Esophagus muscularis mucosa (tissue), 4 donors: Measurements from ENCODE around the gene EIF4E. TPM values are rescaled to one million over a fixed set of nuclear protein-coding genes. Genes with fewer than 3 reads are reported as not detected.

Experiments
- DNase-seq: peaks from one replicate; pipeline ENCODE4 v3.0.0-alpha.2; 2017; ENCODE audit errors: extremely low spot score
- H3K27ac ChIP-seq, 4 donors: fragments of 200-600 bp; sonication (generic); replicated peaks in 1 of 4; 1 replicate in 3 of 4; 2 replicates in 1 of 4; pipeline ENCODE4 v1.5.1; 2016 to 2019; ENCODE audit warnings: mild to moderate bottlenecking in 1 of 4
- H3K27me3 ChIP-seq, 4 donors: fragments of 200-600 bp; sonication (generic); one replicate each; pipeline versions ENCODE4 v1.5.1 to v1.6.0; 2016 to 2019
- H3K36me3 ChIP-seq, 4 donors: fragments of 200-600 bp; sonication (generic); one replicate each; pipeline ENCODE4 v1.5.1; 2016 to 2019
- H3K4me1 ChIP-seq, 4 donors: fragments of 200-600 bp; sonication (generic); one replicate each; pipeline ENCODE4 v1.5.1; 2016 to 2019
- H3K4me3 ChIP-seq, 4 donors: fragments of 200-600 bp; sonication (generic); 1 replicate in 2 of 4; 2 replicates in 2 of 4; pipeline ENCODE4 v1.5.1; 2016 to 2019; ENCODE audit warnings: mild to moderate bottlenecking in 4 of 4, moderate library complexity in 1 of 4
- H3K9me3 ChIP-seq, 4 donors: fragments of 200-600 bp; sonication (generic); 1 replicate in 3 of 4; 2 replicates in 1 of 4; pipeline ENCODE4 v1.5.1; 2016 to 2019
- EP300 ChIP-seq: sonication (generic); formaldehyde crosslinking; IDR thresholded peaks from one replicate; pipeline ENCODE4 v1.6.1; 2017; ENCODE audit warnings: antibody characterized with exemption
- POLR2A ChIP-seq: fragments of 450-650 bp; IDR thresholded peaks from one replicate; pipeline ENCODE4 v1.6.1; 2017; ENCODE audit warnings: antibody characterized with exemption, moderate library complexity, mild to moderate bottlenecking, low read depth
- POLR2AphosphoS5 ChIP-seq, 2 donors: sonication (generic); formaldehyde crosslinking; IDR thresholded peaks; one replicate each; pipeline ENCODE4 v1.6.1; 2017; ENCODE audit warnings: antibody characterized with exemption in 2 of 2
- WGBS: methylation state at CpG from one replicate; pipeline ENCODE4 v1.1.5; 2018; 5-methylcytosine and 5-hydroxymethylcytosine counted together
- intact Hi-C: fragments of 100-400 bp; cut with DNase I; formaldehyde crosslinking; loops from one replicate; pipeline ENCODE4 v1.15.1; 2023
- total RNA-seq, 4 donors: library from RNA; depleted of rRNA; stranded (reverse); fragments of >200 nt; gene quantifications; one replicate each; pipeline versions ENCODE4 v1.1.0 to v1.2.1, GENCODE V29; 2016
- TF ChIP-seq, protein P1 (sequence below), 3 experiments: fragments of 200-600 bp in 2 of 3; fragments of 450-650 bp in 1 of 3; sonication (generic) in 2 of 3; IDR thresholded peaks; one replicate each; pipeline ENCODE4 v1.5.1; 2017 to 2019; ENCODE audit warnings: antibody characterized with exemption in 3 of 3, mild to moderate bottlenecking in 2 of 3, moderate library complexity in 1 of 3

The EIF4E gene
- total RNA-seq, 4 donors from 2014 or later, result 67.7 to 84.3 (median 76.5) TPM

DNA sequence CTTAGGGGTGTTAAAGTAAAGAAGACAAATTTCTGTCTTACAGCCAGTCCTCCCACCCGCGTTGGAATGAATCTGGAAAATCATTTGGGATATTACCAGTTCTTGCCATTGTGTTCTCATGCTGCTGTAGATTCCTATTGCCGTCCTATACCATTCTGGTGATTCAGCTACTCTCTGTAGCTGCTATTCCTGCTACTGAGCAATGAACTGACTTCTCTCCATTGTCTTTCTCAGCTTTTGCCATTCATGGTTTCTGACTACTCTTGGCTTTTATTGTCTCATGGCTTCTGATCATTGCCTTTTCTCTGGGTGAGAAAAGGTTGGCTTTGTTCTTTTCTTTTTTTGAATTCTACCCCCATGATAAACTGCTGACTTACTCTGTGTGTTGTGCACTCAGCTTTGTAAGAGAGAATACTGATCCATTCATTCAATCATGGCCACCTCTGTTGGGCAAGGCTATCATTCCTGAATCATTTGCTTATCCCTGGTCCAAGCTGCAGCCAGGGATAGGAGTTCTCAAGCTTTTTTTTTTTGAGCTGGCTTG, 38.9 kb upstream of the EIF4E start:
- WGBS, result 80% methylated on average over 3 of the region's 3 CpGs
- Histone ChIP-seq H3K27me3 (no peaks in the 10 kb centered on the region), H3K36me3 (no peaks in the 10 kb centered on the region), H3K27ac (no peak overlapping the region), H3K9me3 (no peaks in the 10 kb centered on the region), H3K4me3 (no peak overlapping the region), H3K4me1 (no peaks in the 10 kb centered on the region)
- DNase-seq, result no peak
- intact Hi-C loops, result no loop called here
- TF ChIP-seq, protein P1, sequence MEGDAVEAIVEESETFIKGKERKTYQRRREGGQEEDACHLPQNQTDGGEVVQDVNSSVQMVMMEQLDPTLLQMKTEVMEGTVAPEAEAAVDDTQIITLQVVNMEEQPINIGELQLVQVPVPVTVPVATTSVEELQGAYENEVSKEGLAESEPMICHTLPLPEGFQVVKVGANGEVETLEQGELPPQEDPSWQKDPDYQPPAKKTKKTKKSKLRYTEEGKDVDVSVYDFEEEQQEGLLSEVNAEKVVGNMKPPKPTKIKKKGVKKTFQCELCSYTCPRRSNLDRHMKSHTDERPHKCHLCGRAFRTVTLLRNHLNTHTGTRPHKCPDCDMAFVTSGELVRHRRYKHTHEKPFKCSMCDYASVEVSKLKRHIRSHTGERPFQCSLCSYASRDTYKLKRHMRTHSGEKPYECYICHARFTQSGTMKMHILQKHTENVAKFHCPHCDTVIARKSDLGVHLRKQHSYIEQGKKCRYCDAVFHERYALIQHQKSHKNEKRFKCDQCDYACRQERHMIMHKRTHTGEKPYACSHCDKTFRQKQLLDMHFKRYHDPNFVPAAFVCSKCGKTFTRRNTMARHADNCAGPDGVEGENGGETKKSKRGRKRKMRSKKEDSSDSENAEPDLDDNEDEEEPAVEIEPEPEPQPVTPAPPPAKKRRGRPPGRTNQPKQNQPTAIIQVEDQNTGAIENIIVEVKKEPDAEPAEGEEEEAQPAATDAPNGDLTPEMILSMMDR (IDR thresholded peaks at IDR 0.05), result no peak
- TF ChIP-seq POLR2AphosphoS5 (IDR thresholded peaks at IDR 0.05), result no peak
- no peak for TF ChIP-seq POLR2A
- TF ChIP-seq EP300, result no peak

DNA sequence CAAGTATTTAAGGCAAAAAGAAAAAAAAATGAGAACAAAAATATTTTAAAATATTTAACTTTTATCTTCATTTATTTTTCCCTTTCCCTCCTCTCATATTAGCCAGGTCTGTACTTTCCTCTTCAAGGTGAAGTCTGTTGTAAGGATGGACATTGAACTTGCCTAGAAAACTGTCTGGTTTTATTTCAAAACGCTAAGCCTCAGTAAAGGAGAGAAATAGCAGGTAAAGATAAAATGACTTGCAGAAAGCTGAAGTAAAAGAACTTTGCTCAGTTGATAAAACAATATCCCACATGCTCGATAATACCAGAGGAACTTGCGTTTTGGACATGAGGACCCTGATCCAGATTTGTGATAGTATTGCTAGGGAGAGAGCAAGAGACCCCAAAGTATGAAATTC, 38.0 kb upstream of the EIF4E start:
- no peak for TF ChIP-seq POLR2A
- TF ChIP-seq POLR2AphosphoS5 (IDR thresholded peaks at IDR 0.05), result no peak
- TF ChIP-seq EP300, result no peak
- TF ChIP-seq, protein P1 (IDR thresholded peaks at IDR 0.05), result no peak

DNA sequence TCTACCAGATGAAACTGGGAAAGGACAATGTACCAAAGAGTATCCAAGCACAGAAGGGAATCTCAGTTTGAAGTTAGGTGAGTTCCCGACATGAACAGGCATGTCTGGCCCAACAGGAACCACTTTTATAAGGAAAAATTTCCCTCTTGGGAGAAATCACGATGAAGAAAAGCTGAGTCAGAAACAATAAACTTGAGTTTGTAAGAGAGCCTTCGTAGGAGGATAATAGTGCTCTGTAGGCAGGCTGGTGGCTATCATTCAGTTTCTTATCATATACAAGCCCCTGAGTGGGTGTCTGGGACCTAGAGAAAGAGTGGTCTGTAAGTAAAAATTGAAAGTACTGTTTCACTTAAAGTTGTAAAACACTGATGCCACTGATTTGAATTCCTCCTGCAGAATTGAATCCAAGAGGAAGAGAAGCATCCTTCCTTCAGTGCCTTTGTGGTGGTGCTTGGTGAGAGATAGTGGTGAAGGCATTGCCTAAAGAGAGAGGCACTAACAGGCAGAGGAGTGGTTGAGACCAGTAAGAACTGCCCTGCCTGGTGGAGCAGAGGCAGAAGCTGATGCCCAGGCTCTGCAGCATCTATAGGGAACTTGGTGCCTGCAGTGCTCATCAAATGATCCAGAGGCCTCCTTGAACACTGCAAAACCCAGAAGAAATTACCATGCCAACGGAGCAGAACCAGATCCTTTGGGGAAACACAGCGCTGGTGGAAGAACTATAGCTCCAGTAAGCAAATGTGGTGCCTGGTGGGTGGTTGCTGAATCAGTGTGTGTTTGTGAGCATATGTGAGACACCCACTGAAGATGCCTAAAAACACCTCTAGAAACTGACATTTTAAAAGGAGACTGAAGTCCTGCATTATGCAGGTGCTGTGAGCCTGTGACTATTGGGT, 34.9 kb upstream of the EIF4E start:
- H3K27ac ChIP-seq, result no peak overlapping the region
- WGBS, result 84% methylated on average over 5 of the region's 5 CpGs
- DNase-seq, result no peak
- no peaks in the 10 kb centered on the region for H3K27me3 ChIP-seq
- H3K36me3 ChIP-seq, result no peaks in the 10 kb centered on the region
- H3K4me1 ChIP-seq, result no peaks in the 10 kb centered on the region
- intact Hi-C loops, result no loop called here
- H3K9me3 ChIP-seq, result no peaks in the 10 kb centered on the region
- H3K4me3 ChIP-seq, result no peak overlapping the region
- no peak for TF ChIP-seq POLR2AphosphoS5 (IDR thresholded peaks at IDR 0.05)
- TF ChIP-seq, protein P1 (IDR thresholded peaks at IDR 0.05), result no peak
- no peak for TF ChIP-seq POLR2A
- TF ChIP-seq EP300, result no peak

More for the DNA sequence above, 38.0 kb upstream of the EIF4E start:
- WGBS, result 85% methylated on average over 3 of the region's 3 CpGs
- Histone ChIP-seq H3K27ac (no peak overlapping the region), H3K4me1 (no peaks in the 10 kb centered on the region), H3K9me3 (no peaks in the 10 kb centered on the region), H3K4me3 (no peak overlapping the region), H3K36me3 (no peaks in the 10 kb centered on the region), H3K27me3 (no peaks in the 10 kb centered on the region)
- intact Hi-C loops, result no loop called here
- no peak for DNase-seq

DNA sequence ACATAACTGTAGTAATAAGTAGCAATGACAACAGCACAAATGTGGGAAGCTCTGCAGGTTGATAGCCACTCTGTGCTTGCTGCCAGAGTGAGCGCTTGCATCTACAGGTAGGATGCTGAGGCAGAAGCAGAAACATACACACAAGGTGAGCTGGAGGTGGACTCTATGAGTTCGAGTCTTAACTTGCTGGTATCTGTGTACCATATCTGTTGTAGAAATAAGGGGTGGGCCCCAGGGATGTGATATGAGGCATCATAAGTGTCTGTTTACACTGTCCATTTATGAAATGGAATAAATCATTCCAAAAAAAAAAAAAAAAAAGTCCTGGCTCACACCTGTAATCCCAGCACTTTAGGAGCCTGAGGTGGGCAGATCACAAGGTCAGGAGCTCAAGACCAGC, 32.8 kb upstream of the EIF4E start:
- no peak for DNase-seq
- H3K27ac ChIP-seq, result no peak overlapping the region
- intact Hi-C loops, result no loop called here
- WGBS, result 94% methylated on average over 2 of the region's 2 CpGs
- no peaks in the 10 kb centered on the region for H3K4me1 ChIP-seq
- H3K9me3 ChIP-seq, result no peaks in the 10 kb centered on the region
- H3K36me3 ChIP-seq, result no peaks in the 10 kb centered on the region
- no peak overlapping the region for H3K4me3 ChIP-seq
- TF ChIP-seq POLR2A, result no peak
- TF ChIP-seq, protein P1 (IDR thresholded peaks at IDR 0.05), result no peak
- no peak for TF ChIP-seq EP300
- TF ChIP-seq POLR2AphosphoS5 (IDR thresholded peaks at IDR 0.05), result no peak
- no peaks in the 10 kb centered on the region for H3K27me3 ChIP-seq
